ENCODE measurements around the gene ZBTB17.
"Not testable (repeated sequence)": the region's sequence is repeated elsewhere in the genome, so short reads cannot be mapped to it uniquely, and the experiment has no call there.

ZBTB17 gene

GRCh38 chr1:15991427-15992186 is 15.7 kb upstream of the ZBTB17 start:
- no peak for DNase-seq (ENCODE audit: insufficient read length, low spot score)
- no peak for FAIRE-seq

GRCh38 chr1:15989776-15990175 is 13.9 kb upstream of the ZBTB17 start:
- FAIRE-seq (no peak), DNase-seq (ENCODE audit: insufficient read length, low spot score) (no peak)

GRCh38 chr1:15988856-15989736 is 13.2 kb upstream of the ZBTB17 start:
- DNase-seq (ENCODE audit: insufficient read length, low spot score) (no peak), FAIRE-seq (no peak)

GRCh38 chr1:15985611-15986297 is 9.9 kb upstream of the ZBTB17 start:
- no peak for FAIRE-seq

GRCh38 chr1:15983275-15983674 is 7.4 kb upstream of the ZBTB17 start:
- FAIRE-seq, result no peak
- DNase-seq (ENCODE audit: insufficient read length, low spot score), result no peak

More at GRCh38 chr1:15985611-15986297, 9.9 kb upstream of the ZBTB17 start:
- no peak for DNase-seq (ENCODE audit: insufficient read length, low spot score)

- DNase-seq (ENCODE audit: insufficient read length, low spot score) (no peak), FAIRE-seq (no peak)
These were observed 5.8 kb upstream of the ZBTB17 start for GRCh38 chr1:15981679-15982078.

- DNase-seq (ENCODE audit: insufficient read length, low spot score); FAIRE-seq: not testable (repeated sequence)
These were observed 2.0 kb upstream of the ZBTB17 start for GRCh38 chr1:15977947-15978346.

GRCh38 chr1:15975358-15975804 is 520 bp downstream of the ZBTB17 start:
- no peak for FAIRE-seq

GRCh38 chr1:15974855-15975254 is 1.0 kb downstream of the ZBTB17 start:
- FAIRE-seq (no peak), DNase-seq (ENCODE audit: insufficient read length, low spot score) (no peak)

More at GRCh38 chr1:15975358-15975804, 520 bp downstream of the ZBTB17 start:
- DNase-seq (ENCODE audit: insufficient read length, low spot score), result peak; percentile 42

GRCh38 chr1:15973772-15974171 is 2.1 kb downstream of the ZBTB17 start:
- FAIRE-seq (no peak), DNase-seq (ENCODE audit: insufficient read length, low spot score) (no peak)

- FAIRE-seq (no peak), DNase-seq (ENCODE audit: insufficient read length, low spot score) (no peak)
These were observed 3.5 kb downstream of the ZBTB17 start for GRCh38 chr1:15972409-15972808.

- DNase-seq (ENCODE audit: insufficient read length, low spot score) (no peak), FAIRE-seq (no peak)
These were observed 5.0 kb downstream of the ZBTB17 start for GRCh38 chr1:15970911-15971310.

GRCh38 chr1:15969321-15969880 is 6.5 kb downstream of the ZBTB17 start:
- FAIRE-seq (no peak), DNase-seq (ENCODE audit: insufficient read length, low spot score) (no peak)

- no peak for FAIRE-seq
- no peak for DNase-seq (ENCODE audit: insufficient read length, low spot score)
These were observed 7.7 kb downstream of the ZBTB17 start for GRCh38 chr1:15968172-15968571.

GRCh38 chr1:15966956-15967344 is 9.0 kb downstream of the ZBTB17 start:
- FAIRE-seq (no peak), DNase-seq (ENCODE audit: insufficient read length, low spot score) (no peak)

GRCh38 chr1:15966081-15966955 is 9.6 kb downstream of the ZBTB17 start:
- FAIRE-seq (peak; percentile 91), DNase-seq (ENCODE audit: insufficient read length, low spot score) (no peak)

- FAIRE-seq, result peak; percentile 73
- DNase-seq (ENCODE audit: insufficient read length, low spot score), result no peak
These were observed 10.6 kb downstream of the ZBTB17 start for GRCh38 chr1:15965228-15965767.

- DNase-seq (ENCODE audit: insufficient read length, low spot score) (no peak), FAIRE-seq (peak; percentile 73)
These were observed 11.8 kb downstream of the ZBTB17 start for GRCh38 chr1:15963968-15964648.

Measured in GM19239 (cell line).